GM15510 (cell line): ENCODE measurements around the gene EXOC3L1.

Experiments
- POLR2A ChIP-seq: IDR thresholded peaks from 3 replicates; pipeline ENCODE4 v1.6.1; 2011; ENCODE audit warnings: borderline replicate concordance; ENCODE audit not compliant: insufficient read length; ENCODE audit errors: extremely low read depth

EXOC3L1 gene

DNA sequence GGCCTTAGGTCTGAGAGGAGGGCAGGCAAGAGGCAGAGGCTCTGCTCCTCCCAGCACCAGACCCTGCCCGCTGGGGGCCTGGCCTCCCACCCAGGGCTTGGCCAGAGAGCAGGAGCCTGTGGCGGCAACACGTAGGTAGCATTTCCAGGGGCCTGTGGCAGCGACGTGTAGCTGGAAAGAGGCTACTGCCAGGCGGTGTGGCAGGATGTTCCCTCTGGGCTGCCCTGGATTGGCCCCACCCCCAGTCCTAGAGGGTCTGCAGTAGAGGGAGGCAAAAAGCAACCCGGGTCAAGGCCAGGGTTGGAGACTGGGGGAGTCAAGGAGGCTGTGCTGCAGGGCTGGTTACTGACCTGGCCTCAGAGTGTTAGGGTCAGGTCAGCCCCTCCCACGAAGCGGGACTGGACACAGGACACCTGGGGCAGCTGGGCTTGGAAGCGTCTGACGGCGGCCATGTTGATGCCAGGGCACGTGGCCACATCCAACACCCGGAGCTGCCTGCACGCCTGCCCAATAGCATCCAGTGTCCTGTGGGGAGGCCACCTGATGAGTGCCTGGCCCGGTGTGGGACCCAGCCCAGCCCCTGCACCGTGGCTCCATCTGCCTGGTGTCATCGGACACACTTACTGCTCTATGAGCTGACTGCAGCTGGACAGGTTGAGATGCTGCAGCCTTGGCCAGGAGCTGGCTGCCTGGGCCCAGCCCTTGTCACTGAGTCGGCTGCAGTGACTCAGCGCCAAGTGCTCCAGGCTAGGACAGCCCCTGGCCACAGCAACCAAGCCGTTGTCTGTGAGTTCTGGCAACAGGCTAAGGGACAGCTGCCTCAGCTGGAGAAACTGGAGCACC, 17.5 kb upstream of the EXOC3L1 start:
- TF ChIP-seq POLR2A, result peak; percentile 24

- no peak for TF ChIP-seq POLR2A
Measured at GRCh38 chr16:67206838-67207248, 16.9 kb upstream of the EXOC3L1 start.

DNA sequence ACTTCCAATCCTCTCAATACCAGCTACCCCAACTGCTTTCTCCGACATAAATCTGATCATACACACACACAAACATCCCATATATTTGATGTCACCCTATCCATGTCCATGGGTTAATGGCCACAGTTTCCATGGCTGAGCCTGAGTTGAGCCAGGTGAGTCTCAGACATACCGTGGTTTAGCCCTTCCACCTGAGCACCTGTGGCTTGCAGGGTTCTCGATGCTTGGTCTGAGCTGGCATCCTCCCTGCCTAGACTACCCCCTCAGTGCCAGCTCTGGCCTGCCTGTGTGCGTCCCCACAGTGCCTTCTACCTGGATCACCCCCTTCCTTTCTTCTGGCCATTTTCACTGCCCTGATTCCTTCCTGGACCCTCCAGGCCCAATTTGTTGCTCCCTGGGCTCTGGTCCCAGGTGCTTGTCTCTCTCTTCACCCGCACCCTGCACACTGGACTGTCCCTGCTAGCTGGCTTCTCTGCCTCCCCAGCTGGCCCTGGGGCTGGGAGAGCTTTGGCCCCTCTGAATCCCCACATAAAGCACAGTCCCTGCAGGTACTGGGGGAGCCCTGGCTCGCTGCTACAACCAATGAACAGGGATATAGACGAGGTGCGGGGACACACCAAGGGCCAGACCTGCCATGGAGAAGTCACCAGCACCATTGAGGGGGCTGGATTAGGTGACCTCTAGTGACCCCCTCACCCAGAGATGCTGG, 16.3 kb upstream of the EXOC3L1 start:
- TF ChIP-seq POLR2A, result no peak

DNA sequence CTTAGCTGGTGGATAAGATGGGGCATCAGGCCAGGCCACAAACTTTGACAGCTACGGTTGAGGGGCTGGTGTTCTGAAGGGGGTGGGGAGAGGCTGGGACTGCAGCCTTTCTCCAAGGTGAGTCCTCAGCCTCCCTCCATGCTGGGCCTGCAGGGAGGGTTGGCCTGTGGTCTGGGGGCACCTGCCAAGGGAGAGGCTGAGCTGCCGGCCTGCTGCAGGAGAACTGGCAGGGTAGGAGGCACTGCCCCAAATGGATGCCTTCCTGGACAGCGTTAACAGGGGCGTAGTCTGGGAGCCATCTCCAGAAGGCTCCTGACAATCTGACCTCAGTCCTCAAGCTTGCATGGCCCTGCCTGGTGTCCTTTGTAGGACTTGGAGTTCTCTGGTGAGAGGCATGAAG, 14.1 kb upstream of the EXOC3L1 start:
- no peak for TF ChIP-seq POLR2A

DNA sequence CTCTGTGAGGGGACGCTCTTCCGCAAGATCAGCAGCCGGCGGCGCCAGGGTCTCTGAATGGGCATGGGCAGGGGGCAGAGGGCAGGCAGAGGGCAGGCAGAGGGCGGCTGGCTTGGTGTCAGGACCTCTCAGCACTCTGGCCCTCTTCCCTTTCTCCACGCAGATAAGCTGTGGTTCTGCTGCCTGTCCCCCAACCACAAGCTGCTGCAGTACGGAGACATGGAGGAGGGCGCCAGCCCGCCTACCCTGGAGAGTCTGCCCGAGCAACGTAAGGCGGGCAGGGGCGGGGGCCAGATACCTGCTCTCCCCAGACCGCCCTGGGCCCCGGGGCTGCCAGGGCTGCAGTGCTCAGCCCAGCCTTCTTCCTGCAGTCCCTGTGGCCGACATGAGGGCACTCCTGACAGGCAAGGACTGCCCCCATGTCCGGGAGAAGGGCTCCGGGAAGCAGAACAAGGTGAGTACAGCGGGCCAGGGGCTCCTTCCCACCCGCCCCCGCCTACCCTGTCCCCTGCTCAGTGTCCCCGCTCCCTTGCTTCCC, 13.1 kb upstream of the EXOC3L1 start:
- TF ChIP-seq POLR2A, result no peak

- no peak for TF ChIP-seq POLR2A
Measured at GRCh38 chr16:67202426-67202825, 12.5 kb upstream of the EXOC3L1 start.

GRCh38 chr16:67201411-67202345, 11.7 kb upstream of the EXOC3L1 start:
- TF ChIP-seq POLR2A, result no peak

DNA sequence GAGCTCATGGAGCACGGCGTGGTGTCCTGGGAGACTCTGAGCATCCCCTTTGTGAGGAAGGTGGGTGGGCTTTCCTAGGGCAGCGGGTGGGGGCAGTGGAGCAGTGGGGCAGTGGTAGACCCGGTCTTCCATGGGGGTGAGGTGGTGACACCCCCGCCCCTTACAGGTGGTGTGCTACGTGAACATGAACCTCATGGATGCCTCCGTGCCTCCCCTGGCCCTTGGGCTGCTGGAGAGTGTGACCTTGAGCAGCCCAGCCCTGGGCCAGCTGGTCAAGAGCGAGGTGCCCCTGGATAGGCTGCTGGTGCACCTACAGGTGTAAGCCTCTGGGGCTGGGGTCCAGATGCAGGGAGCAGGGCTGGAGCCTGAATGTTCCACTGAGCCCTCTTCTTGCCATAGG, 10.6 kb upstream of the EXOC3L1 start:
- TF ChIP-seq POLR2A, result no peak

DNA sequence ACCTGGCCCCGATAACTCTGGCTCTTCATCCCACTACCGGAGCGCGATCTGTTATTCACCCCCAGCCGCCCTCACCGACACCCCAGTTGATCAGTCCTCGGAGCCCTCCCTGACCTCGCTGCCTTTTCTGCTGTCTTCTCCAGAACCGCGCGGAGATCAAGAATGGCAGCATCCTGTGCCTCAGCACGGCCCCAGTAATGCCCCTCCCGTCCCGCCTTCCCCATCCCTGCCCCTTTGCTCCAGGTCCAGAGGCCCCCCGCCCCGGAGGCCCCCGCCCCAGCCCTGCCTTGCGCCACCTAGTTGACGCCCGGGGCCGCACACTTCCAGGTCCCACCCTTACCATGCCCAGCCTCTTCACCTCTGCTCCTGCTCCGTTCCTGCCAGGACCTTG, 9.9 kb upstream of the EXOC3L1 start:
- no peak for TF ChIP-seq POLR2A

DNA sequence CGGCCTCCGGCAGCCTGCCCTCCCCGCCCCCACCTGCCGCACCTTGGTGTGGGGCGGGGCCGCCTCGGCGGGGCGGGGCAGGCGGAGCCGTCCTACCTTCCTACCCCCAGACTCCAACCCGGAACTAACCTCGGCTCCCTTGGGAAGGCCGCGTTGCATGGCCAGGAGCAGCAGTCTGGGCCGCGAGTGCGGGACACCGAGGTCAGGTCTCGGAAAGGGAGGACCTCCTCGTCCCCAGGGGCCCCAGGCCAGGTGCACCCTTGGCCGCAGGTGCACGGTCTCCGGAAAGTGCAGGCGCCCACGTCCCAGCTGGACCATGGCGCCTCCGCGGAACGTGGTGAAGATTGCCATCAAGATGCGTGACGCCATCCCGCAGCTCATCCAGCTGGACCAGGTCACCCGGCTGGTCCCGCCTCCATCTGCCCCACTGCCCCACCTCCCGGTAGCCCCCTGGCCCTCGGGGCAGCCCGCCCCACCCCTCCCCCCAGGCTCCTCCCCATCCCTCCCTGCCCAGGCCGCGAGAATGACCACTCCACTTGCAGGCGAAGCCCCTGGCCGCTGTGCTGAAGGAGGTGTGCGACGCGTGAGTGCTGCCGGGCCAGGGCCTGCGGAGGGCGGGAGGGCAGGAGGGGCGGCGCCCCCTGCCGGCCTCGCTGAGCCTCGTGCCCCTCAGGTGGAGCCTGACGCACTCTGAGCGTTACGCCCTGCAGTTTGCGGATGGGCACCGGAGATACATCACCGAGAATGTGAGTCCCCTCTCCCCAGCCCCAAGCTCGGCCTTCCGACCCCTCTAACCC, 9.3 kb upstream of the EXOC3L1 start, which contains the start of gene ELMO3:
Gene ELMO3 (plus strand): TSS at position 121 of the 797 bp plus-strand sequence. CDS start 196 bp downstream, at position 317.
- no peak for TF ChIP-seq POLR2A

- TF ChIP-seq POLR2A, result no peak
Measured at GRCh38 chr16:67198238-67198734, 8.3 kb upstream of the EXOC3L1 start.

DNA sequence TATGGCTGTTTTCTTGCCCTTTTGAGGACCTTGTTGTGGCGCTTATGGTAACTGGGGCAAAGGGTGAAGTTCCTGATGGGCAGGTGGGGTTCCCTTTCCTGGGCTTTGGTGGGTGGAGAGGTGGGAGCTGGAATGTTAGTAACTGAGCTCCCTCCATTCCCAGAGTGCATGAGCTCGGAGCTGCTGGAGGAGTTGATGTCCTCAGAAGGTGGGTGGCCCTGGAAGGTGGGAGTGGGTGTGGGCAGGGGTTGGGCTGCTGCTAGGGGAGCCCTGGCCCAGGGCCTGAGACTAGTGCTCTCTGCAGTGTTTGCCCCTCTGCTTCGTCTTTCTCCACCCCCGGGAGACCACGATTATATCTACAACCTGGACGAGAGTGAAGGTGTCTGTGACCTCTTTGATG, 7.8 kb upstream of the EXOC3L1 start:
- no peak for TF ChIP-seq POLR2A

- TF ChIP-seq POLR2A, result no peak
Measured at GRCh38 chr16:67196881-67197280, 6.9 kb upstream of the EXOC3L1 start.
